Astrocyte (in vitro differentiated cells and primary cell): ENCODE results near the gene ARSA. TPM values are rescaled to one million over a fixed set of nuclear protein-coding genes. Genes with fewer than 3 reads are reported as not detected.

Experiments used
- DNase-seq: peaks from one replicate; pipeline ENCODE4 v3.0.0-alpha.2; 2010; ENCODE audit warnings: low read depth
- FAIRE-seq: peaks from 2 replicates; lab custom pipeline; 2011; peaks lifted over from hg19 to GRCh38; lab: Jason Lieb, UNC
- H2AFZ ChIP-seq: 2 replicates; pipeline ENCODE4 v1.6.0; 2012; ENCODE audit warnings: low read depth, low read length, inconsistent platforms
- H3K27ac ChIP-seq: 2 replicates; pipeline ENCODE4 v1.5.1; 2011; ENCODE audit warnings: low read depth, low read length, inconsistent platforms
- H3K27me3 ChIP-seq: 2 replicates; pipeline ENCODE4 v1.6.0; 2011; ENCODE audit warnings: low read length, inconsistent platforms; ENCODE audit not compliant: insufficient read depth
- H3K36me3 ChIP-seq: 2 replicates; pipeline ENCODE4 v1.5.1; 2011; ENCODE audit warnings: low read length, inconsistent platforms; ENCODE audit not compliant: insufficient read depth
- H3K4me1 ChIP-seq: 2 replicates; pipeline ENCODE4 v1.5.1; 2011; ENCODE audit warnings: low read length, inconsistent platforms; ENCODE audit not compliant: insufficient read depth
- H3K4me2 ChIP-seq: 2 replicates; pipeline ENCODE4 v1.6.0; 2012; ENCODE audit warnings: low read length, inconsistent platforms
- H3K4me3 ChIP-seq: 2 replicates; pipeline ENCODE4 v1.5.1; 2011; ENCODE audit warnings: low read depth, mild to moderate bottlenecking, low read length, inconsistent platforms; ENCODE audit not compliant: insufficient read depth
- H3K79me2 ChIP-seq: 2 replicates; pipeline ENCODE4 v1.6.0; 2012; ENCODE audit warnings: mild to moderate bottlenecking, low read length, inconsistent platforms; ENCODE audit not compliant: insufficient read depth
- H3K9ac ChIP-seq: 2 replicates; pipeline ENCODE4 v1.6.0; 2012; ENCODE audit warnings: mild to moderate bottlenecking, low read length, inconsistent platforms
- H3K9me3 ChIP-seq: 2 replicates; pipeline ENCODE4 v1.5.1; 2012; ENCODE audit warnings: low read depth, mild to moderate bottlenecking, low read length, inconsistent platforms; ENCODE audit not compliant: insufficient read depth
- H4K20me1 ChIP-seq: 2 replicates; pipeline ENCODE4 v1.6.0; 2012; ENCODE audit warnings: low read length, inconsistent platforms; ENCODE audit not compliant: insufficient read depth
- H3K27ac Mint-ChIP-seq: one replicate; pipeline ENCODE4 v1.8.0; 2021; ENCODE audit warnings: mild to moderate bottlenecking, mixed read lengths; ENCODE audit not compliant: unreplicated experiment
- H3K27me3 Mint-ChIP-seq: one replicate; pipeline ENCODE4 v1.8.0; 2021; ENCODE audit warnings: low read depth, mixed read lengths; ENCODE audit not compliant: unreplicated experiment
- H3K36me3 Mint-ChIP-seq: one replicate; pipeline ENCODE4 v1.8.0; 2021; ENCODE audit warnings: low read depth, mixed read lengths; ENCODE audit not compliant: unreplicated experiment
- H3K4me1 Mint-ChIP-seq: one replicate; pipeline ENCODE4 v1.8.0; 2021; ENCODE audit warnings: low read depth, mixed read lengths; ENCODE audit not compliant: unreplicated experiment
- H3K4me3 Mint-ChIP-seq: one replicate; pipeline ENCODE4 v1.8.0; 2021; ENCODE audit warnings: mild to moderate bottlenecking, moderate library complexity, mixed read lengths; ENCODE audit not compliant: unreplicated experiment
- H3K9me3 Mint-ChIP-seq: one replicate; pipeline ENCODE4 v1.8.0; 2021; ENCODE audit warnings: mild to moderate bottlenecking, mixed read lengths; ENCODE audit not compliant: unreplicated experiment
- EZH2 ChIP-seq: IDR thresholded peaks from 2 replicates; pipeline ENCODE4 v1.6.1; 2012; ENCODE audit warnings: mild to moderate bottlenecking, low read length, inconsistent platforms; ENCODE audit not compliant: insufficient read depth
- total RNA-seq: library from RNA; stranded (reverse); gene quantifications from 2 replicates; pipeline ENCODE4 v1.2.1, GENCODE V29; 2021
- TF ChIP-seq, protein P1 (sequence below): IDR thresholded peaks from 2 replicates; pipeline ENCODE4 v1.5.1; 2011; ENCODE audit warnings: low read depth, mild to moderate bottlenecking, inconsistent platforms, low read length, moderate library complexity; ENCODE audit not compliant: insufficient read depth

ARSA gene
- total RNA-seq, 1 donor from 2014 or later: 25.5 TPM

DNA sequence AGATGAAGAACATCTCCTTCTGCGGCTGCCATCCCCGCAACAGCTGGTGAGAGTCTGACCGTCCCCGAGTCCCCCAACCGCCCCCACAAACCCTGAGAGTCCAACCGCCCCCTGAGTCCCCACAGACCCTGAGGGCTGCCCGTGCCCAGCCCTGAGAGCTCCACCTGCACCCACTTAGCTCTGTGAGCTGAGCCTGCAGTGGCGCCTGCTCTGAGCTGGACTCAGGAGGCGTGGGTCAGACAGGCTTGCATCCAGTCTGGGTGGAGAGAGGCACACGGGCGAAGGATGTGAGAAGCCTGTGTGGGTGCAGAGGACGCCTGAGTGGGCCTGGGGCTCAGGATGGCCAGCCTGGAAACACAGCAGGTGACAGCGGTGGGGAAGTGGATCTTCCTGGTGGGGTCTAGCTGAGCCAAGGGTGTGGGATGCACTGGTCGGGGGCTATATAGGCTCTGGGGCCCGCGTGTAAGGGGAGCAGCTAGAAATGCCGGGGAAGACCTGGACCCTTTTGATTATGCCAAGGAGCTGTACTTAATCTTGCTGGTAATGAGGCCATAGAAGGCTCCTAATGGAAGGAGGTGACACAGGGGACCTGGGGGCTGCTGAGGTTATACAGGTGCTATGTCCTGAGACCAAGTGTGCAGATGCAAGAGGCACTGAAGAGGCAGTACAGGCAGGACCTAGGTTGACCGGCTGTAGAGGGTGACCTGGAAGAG lies 20.9 kb downstream of the ARSA start:
- Histone ChIP-seq H3K9ac (no peak overlapping the region), H3K4me3 (no peak overlapping the region), H3K4me1 (no peaks in the 10 kb centered on the region), H3K4me2 (no peak overlapping the region), H3K36me3 (no peaks in the 10 kb centered on the region), H3K79me2 (no peaks in the 10 kb centered on the region), H2AFZ (no peak overlapping the region), H4K20me1 (no peaks in the 10 kb centered on the region), H3K9me3 (no peaks in the 10 kb centered on the region), H3K27ac (no peak overlapping the region), H3K27me3 (peaks cover 17% of the 10 kb centered on the region)
- H3K36me3 Mint-ChIP-seq: peaks cover 3% of the 10 kb centered on the region
- H3K27ac Mint-ChIP-seq: no peak overlapping the region
- no peak overlapping the region for H3K4me3 Mint-ChIP-seq
- DNase-seq: no peak
- H3K9me3 Mint-ChIP-seq: peaks cover 2% of the 10 kb centered on the region
- peaks cover 69% of the 10 kb centered on the region for H3K27me3 Mint-ChIP-seq
- peaks cover 4% of the 10 kb centered on the region for H3K4me1 Mint-ChIP-seq
- TF ChIP-seq EZH2: no peak
- TF ChIP-seq, protein P1, sequence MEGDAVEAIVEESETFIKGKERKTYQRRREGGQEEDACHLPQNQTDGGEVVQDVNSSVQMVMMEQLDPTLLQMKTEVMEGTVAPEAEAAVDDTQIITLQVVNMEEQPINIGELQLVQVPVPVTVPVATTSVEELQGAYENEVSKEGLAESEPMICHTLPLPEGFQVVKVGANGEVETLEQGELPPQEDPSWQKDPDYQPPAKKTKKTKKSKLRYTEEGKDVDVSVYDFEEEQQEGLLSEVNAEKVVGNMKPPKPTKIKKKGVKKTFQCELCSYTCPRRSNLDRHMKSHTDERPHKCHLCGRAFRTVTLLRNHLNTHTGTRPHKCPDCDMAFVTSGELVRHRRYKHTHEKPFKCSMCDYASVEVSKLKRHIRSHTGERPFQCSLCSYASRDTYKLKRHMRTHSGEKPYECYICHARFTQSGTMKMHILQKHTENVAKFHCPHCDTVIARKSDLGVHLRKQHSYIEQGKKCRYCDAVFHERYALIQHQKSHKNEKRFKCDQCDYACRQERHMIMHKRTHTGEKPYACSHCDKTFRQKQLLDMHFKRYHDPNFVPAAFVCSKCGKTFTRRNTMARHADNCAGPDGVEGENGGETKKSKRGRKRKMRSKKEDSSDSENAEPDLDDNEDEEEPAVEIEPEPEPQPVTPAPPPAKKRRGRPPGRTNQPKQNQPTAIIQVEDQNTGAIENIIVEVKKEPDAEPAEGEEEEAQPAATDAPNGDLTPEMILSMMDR: no peak
- no peak for FAIRE-seq

DNA sequence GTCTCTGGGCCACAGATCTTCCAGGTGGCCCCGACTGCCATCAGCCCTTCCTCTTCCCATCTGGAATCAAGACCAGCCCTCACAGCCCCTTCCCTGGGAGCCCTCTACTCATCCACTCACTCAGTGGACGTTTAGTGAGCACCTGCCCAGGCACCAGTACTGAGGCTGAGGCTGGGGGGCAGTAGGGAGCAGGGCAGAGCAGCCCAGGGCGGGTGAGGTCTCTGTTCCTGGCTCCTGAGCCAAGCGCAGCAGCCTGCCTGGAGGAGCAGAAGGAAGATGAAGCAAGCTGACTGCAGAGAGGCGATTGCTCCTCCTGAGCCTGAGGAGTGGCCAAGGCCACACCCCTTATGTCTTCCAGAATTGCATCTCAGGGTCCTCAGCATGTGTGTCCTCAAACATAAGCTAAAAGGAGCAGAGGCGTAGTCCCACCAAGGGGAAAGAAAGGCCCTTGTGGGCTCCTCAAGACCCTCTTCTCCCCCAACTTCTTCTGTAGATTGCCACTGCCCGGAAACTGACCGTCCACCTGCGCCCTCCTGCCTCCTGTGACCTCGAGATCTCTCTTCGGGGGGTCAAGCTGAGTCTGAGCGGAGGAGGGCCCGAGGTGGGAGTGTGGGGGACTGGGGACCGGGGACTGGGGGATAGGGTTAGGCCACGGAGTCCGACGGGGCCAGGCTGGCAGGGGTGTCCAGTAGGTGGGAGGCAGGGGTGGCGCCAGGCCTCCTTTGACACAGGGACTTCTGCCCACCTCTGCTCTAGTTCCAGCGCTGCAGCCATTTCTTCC lies 21.6 kb downstream of the ARSA start:
- Histone ChIP-seq H3K4me2 (no peak overlapping the region), H3K27ac (no peak overlapping the region), H3K79me2 (no peaks in the 10 kb centered on the region), H3K36me3 (no peaks in the 10 kb centered on the region), H4K20me1 (no peaks in the 10 kb centered on the region), H2AFZ (no peak overlapping the region), H3K4me3 (no peak overlapping the region), H3K9ac (no peak overlapping the region), H3K9me3 (no peaks in the 10 kb centered on the region), H3K4me1 (no peaks in the 10 kb centered on the region), H3K27me3 (peaks cover 23% of the 10 kb centered on the region)
- TF ChIP-seq EZH2: no peak
- TF ChIP-seq, protein P1: no peak
- Mint-ChIP-seq H3K27ac (no peak overlapping the region), H3K27me3 (peaks cover 68% of the 10 kb centered on the region), H3K36me3 (peaks cover 5% of the 10 kb centered on the region), H3K4me3 (no peak overlapping the region), H3K4me1 (peaks cover 5% of the 10 kb centered on the region), H3K9me3 (peaks cover 2% of the 10 kb centered on the region)
- DNase-seq (no peak), FAIRE-seq (no peak)
